DMS79 treated with DMSO at 0.1 percent for 48 hours (cell line): ENCODE results near the gene CLSTN3.
"Not testable (repeated sequence)": the region's sequence is repeated elsewhere in the genome, so short reads cannot be mapped to it uniquely, and the experiment has no call there.

ENCODE experiments used
- DNase-seq: peaks from one replicate; lab custom pipeline; 2025; lab: John Stamatoyannopoulos, UW

CLSTN3 gene

GRCh38 chr12:7103837-7104584, 26.2 kb upstream of the CLSTN3 start:
- no peak for DNase-seq

- DNase-seq: no peak
Observed at GRCh38 chr12:7106082-7106481, 24.1 kb upstream of the CLSTN3 start.

DNA sequence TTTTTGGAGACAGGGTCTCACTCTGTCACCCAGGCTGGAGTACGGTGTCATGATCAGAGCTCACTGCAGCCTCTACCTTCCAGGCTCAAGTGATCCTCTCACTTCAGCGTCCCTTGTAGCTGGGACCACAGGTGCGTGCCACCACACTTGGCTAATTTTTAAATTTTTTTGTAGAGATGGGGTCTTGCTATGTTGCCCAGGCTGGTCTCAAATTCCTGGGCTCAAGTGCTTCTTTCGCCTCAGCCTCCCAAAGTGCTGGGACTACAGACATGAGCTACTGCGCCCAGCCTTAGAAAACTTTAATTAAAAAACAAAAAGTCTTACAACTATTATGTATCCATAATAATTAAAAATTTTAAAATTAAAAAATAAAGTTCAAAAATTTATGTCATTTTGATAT, 23.0 kb upstream of the CLSTN3 start:
- DNase-seq: not testable (repeated sequence)

GRCh38 chr12:7107636-7108002, 22.6 kb upstream of the CLSTN3 start:
- DNase-seq: peak; percentile 17

GRCh38 chr12:7108003-7108795, 22.0 kb upstream of the CLSTN3 start:
- DNase-seq: peak; percentile 77

DNA sequence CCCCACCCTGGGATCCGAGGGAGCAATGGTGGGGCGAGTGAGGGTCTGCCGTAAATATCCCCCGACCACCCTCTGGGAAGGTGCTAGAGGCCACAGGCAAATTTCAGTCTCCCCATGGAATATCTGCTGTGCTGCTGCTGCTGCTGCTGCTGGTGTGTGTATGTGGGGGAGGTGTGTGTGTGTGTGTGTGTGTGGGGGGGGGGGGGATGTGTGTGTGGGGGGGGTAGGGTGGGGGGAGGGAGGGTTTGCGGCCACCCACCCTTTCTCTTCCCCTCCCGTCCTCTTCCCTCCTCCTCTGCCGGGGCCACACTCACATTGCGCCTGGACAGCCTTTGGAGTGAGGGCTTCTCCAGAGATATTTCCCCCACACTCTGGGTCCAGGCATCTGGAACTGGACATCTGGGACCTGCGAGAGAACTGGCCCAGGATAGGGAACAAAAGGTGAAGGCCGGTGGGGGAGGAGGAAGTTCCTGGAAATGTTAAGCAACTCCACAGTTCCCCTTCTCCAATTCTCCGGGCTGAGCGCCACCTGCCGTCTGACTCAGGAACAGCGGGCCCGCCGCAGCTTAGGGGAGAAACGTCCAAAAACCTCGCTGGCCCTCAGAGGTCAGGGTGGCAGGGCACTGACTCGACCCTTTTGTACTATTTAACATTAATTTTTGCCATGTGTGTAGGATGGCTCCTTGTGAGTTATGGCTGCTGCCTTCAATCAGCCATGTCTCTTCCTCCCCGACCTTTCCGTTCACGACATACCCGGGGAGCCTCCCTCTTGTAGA, 21.2 kb upstream of the CLSTN3 start, which contains the start of gene C1RL:
C1RL (minus strand) TSS at position 419 of the 776 bp plus-strand sequence; CDS start at position 385, 34 bp downstream.
- peak; percentile 81 for DNase-seq

DNA sequence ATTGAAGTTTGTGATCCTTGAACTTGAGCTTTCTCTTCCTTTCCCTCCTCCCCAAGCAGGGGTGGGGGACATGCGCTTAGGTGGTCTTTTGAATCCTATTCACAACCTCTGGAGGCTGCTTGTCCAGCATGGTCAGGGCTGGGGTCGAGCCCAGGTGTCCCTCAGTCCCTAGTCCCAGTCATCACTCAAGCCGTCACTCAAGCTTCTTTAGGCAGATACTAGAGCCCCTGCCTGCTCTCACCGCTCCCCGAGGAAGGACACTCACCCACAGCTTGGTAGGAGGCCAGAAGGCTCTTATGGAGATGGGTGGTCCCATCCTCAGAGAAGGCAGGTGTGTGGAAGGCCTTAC, 20.6 kb upstream of the CLSTN3 start:
- no peak for DNase-seq

- no peak for DNase-seq
Observed at GRCh38 chr12:7110661-7111060, 19.5 kb upstream of the CLSTN3 start.

- no peak for DNase-seq
Observed at GRCh38 chr12:7112041-7112440, 18.1 kb upstream of the CLSTN3 start.

DNA sequence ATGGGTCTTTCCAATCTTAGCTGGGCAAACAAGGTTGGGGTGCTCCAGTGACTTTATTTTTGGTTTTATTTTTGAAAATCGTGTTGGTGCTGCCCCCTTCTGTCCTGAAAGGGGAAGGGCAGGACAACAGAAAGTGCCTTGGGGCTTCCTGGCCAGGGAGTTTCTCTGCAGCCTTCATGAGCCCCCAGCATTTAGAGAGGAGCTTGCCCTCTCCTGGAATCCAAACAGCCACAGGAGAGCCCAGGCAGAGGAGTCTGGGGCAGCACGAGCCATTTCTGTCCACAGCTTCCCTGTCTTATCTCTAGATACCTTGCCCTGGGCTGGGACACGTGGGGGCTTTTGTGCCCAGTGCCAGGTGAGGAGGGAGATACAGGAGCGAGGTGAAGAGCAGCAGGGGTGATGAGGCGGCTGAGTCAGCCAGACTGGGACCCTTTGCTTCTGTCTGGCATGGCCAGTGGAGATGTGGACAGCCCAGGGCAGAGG, 16.7 kb upstream of the CLSTN3 start:
- DNase-seq: peak; percentile 60

DNA sequence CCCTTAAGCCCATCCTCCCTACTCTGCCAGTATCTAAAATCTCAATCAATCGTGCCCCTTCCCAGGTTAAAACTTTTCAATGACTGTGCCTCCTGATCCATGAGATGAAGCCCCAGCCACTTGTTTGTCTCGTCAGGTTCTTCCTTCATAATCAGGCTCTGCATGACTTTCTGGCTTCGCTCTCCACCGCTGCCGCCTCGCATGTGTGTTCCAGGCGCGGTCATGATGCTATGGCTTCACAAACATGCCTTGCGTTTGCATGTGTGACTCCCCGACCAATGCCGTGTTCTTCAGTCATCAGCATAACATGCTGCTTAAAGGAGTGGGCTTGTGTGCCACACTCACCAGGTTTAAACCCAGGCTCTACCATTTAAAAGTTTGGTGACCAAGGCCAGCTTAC, 16.2 kb upstream of the CLSTN3 start:
- no peak for DNase-seq

- no peak for DNase-seq
Observed at GRCh38 chr12:7114851-7115250, 15.3 kb upstream of the CLSTN3 start.

DNA sequence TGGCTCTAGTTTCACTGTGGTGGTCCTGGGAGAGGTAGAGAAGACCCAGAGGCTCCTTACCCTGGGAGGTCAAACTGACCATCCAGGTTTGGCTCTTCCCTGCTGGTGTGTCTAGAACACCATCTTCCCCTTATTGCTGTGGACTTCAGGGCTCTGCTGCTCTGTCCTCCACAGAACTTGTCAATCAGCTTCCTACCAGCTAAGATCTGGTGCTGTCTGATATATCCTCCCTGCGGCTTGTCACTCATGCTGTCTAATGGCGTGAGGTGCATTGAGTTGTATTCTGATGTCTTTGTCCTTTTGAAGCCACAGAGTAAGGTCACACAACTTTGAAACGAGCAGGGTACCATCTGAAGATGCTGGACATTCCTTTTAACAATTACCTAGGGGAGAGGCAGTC, 14.0 kb upstream of the CLSTN3 start:
- no peak for DNase-seq

GRCh38 chr12:7116916-7117315, 13.3 kb upstream of the CLSTN3 start:
- no peak for DNase-seq

GRCh38 chr12:7117670-7118069, 12.5 kb upstream of the CLSTN3 start:
- DNase-seq: no peak

GRCh38 chr12:7118881-7119280, 11.3 kb upstream of the CLSTN3 start:
- no peak for DNase-seq

- no peak for DNase-seq
Observed at GRCh38 chr12:7120166-7120565, 10.0 kb upstream of the CLSTN3 start.

DNA sequence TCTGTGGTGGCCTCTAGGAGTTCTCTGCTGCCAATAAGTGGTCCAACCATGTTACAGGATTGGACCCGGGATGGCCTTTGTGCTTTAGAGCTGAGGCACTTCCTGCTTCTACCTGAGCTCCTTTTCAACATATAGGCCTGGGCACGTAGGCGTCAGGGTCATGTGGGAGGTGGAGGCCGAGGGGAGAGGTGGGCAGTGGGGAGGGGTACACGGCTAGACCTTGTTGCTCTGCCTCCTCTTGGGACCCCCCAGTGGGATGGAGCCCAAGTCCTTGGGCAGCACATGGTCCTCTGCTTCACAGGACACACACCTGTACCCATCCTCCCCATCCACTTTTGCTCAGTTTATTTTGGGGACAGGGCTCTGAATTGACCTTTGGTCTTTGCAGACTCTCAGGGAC, 8.8 kb upstream of the CLSTN3 start:
- no peak for DNase-seq

DNA sequence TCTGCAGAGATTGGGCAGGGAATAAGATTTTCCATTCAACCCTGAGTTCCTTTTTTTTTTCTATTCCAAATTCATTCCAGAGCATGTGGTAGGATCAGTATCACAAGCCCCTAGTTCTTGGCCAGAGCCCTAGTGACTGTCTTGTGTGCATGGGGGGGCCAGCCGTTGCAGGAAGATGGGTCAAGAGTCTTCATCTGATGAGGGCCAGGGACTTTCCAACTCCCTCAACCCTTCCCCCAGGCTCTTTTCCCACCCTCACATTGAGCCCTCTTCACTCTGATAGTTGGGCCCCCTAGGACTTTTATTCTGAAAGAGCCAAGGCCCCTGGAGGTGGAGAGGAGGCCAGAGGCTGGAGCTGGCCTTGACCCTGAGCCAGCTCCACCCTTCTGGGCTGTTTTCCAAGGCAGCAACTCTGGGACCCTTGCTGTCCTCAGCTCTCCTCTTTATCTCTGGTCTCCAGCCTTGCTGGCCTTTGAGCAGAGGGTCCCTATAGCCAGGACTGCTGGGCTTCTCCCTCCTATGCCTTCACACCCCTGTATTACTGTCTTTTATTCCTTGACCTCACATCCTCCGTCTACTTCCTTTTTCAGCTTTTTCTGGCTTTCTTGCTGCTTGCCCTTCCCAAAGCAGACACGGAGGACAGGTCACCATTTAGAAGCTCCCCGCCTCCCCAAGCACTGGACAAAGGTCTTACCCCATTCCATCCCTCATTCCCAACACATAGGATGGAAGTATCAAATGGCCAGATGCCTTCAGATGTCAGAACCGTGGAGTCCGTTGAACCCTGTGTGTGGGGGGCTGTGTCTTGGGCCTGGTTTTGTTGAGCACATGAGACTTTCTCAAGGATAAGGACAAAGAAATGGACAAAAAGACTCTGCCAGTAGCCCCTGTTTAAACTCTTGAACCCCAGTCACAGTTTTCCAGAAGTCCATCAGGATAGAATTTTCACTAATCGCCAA, 7.1 kb upstream of the CLSTN3 start:
- DNase-seq: no peak

GRCh38 chr12:7123806-7124522, 6.2 kb upstream of the CLSTN3 start:
- no peak for DNase-seq
